Body of pancreas (tissue), 4 donors: ENCODE measurements around the gene ABCD1. TPM values are rescaled to one million over a fixed set of nuclear protein-coding genes. Genes with fewer than 3 reads are reported as not detected.
A peak's percentile ranks its signal among the peaks of the same experiment; 100 is the strongest.

Source experiments
- ATAC-seq: fragments of 150-250 bp; one replicate; pipeline ENCODE4 v1.9.1; 2016
- DNase-seq, 4 donors: peaks; one replicate each; pipeline ENCODE4 v3.0.0-alpha.2; 2019
- H3K27ac ChIP-seq, 4 donors: fragments of 200-600 bp; sonication (generic); 1 replicate in 3 of 4; 2 replicates in 1 of 4; pipeline versions ENCODE4 v1.5.1 to v1.6.1; 2016 to 2019; ENCODE audit warnings: mild to moderate bottlenecking in 1 of 4, mixed read lengths in 1 of 4, moderate library complexity in 1 of 4
- H3K27me3 ChIP-seq, 2 donors: fragments of 200-600 bp; sonication (generic); one replicate each; pipeline ENCODE4 v1.6.0; 2016; ENCODE audit warnings: mild to moderate bottlenecking in 1 of 2
- H3K36me3 ChIP-seq, 2 donors: fragments of 200-600 bp; sonication (generic); replicated peaks in 1 of 2; 2 replicates each; pipeline ENCODE4 v1.5.1; 2016; ENCODE audit warnings: low read depth in 2 of 2; ENCODE audit not compliant: insufficient read depth in 1 of 2
- H3K4me1 ChIP-seq: fragments of 200-600 bp; sonication (generic); one replicate; pipeline ENCODE4 v1.6.0; 2016
- H3K4me3 ChIP-seq, 2 donors: fragments of 200-600 bp; sonication (generic); 1 replicate in 1 of 2; 2 replicates in 1 of 2; pipeline ENCODE4 v1.5.1; 2016 to 2019
- H3K9me3 ChIP-seq, 3 donors: fragments of 200-600 bp; sonication (generic); 1 replicate in 2 of 3; 2 replicates in 1 of 3; pipeline ENCODE4 v1.5.1; 2016
- CTCF ChIP-seq, 7 experiments: fragments of 450-650 bp in 4 of 7; fragments of 200-600 bp in 3 of 7; sonication (generic) in 3 of 7; IDR thresholded peaks; one replicate each; pipeline ENCODE4 v1.5.1; 2016 to 2019; ENCODE audit warnings: antibody characterized with exemption in 7 of 7
- POLR2A ChIP-seq, 3 donors: fragments of 450-650 bp; IDR thresholded peaks; one replicate each; pipeline ENCODE4 v1.6.1; 2016; ENCODE audit warnings: antibody characterized with exemption in 3 of 3, mild to moderate bottlenecking in 2 of 3
- WGBS, 2 donors: methylation state at CpG; one replicate each; pipeline ENCODE4 v1.1.5; 2017; 5-methylcytosine and 5-hydroxymethylcytosine counted together
- intact Hi-C: fragments of 100-400 bp; cut with DNase I; formaldehyde crosslinking; loops from one replicate; pipeline ENCODE4 v1.15.1; 2023
- total RNA-seq, 2 donors: library from RNA; depleted of rRNA; stranded (reverse); fragments of >200 nt; gene quantifications; one replicate each; pipeline ENCODE4 v1.1.0, GENCODE V29; 2016

Gene ABCD1
- total RNA-seq, 2 donors from 2014 or later: 11.2 to 31.6 TPM

- Histone ChIP-seq H3K27me3 (no peaks in the 10 kb centered on the region), H3K9me3 (no peaks in the 10 kb centered on the region), H3K27ac (no peak overlapping the region), H3K4me1 (peaks cover under 1% of the 10 kb centered on the region), H3K36me3 (no peaks in the 10 kb centered on the region), H3K4me3 (no peak overlapping the region)
- WGBS, 2 donors: 70 to 80% methylated on average over 2 to 9 of the region's 25 CpGs
- TF ChIP-seq POLR2A (IDR thresholded peaks at IDR 0.05): no peak
- TF ChIP-seq CTCF (IDR thresholded peaks at IDR 0.05): no peak
- no peak for ATAC-seq
- no peak for DNase-seq
- intact Hi-C loops: loop anchor here (5.0 kb wide), 1 partner anchor 172 kb away; the partner anchor contains the start of gene RENBP
Observed at GRCh38 chrX:153769865-153770600, 45.4 kb downstream of the ABCD1 start.

- TF ChIP-seq CTCF (IDR thresholded peaks at IDR 0.05): no peak
- TF ChIP-seq POLR2A (IDR thresholded peaks at IDR 0.05): no peak
- H3K4me3 ChIP-seq: no peak overlapping the region
- no peaks in the 10 kb centered on the region for H3K9me3 ChIP-seq
- H3K36me3 ChIP-seq: no peaks in the 10 kb centered on the region
- ATAC-seq: no peak
- intact Hi-C loops: no loop called here
- no peaks in the 10 kb centered on the region for H3K4me1 ChIP-seq
- H3K27me3 ChIP-seq: no peaks in the 10 kb centered on the region
- WGBS, 2 donors: 95% methylated on average over 10 of the region's 18 CpGs; no CpG with 5 or more reads in 1 of the 2 donors
- no peak for DNase-seq
- no peak overlapping the region for H3K27ac ChIP-seq
Observed at GRCh38 chrX:153770601-153771414, 46.2 kb downstream of the ABCD1 start.

GRCh38 chrX:153771415-153772315, 47.0 kb downstream of the ABCD1 start:
- Histone ChIP-seq H3K27ac (no peak overlapping the region), H3K27me3 (no peaks in the 10 kb centered on the region), H3K4me3 (no peak overlapping the region), H3K9me3 (no peaks in the 10 kb centered on the region), H3K4me1 (no peaks in the 10 kb centered on the region), H3K36me3 (no peaks in the 10 kb centered on the region)
- DNase-seq: peak in 1 of 4 donors; percentile 3
- no peak for ATAC-seq
- TF ChIP-seq POLR2A (IDR thresholded peaks at IDR 0.05): no peak
- intact Hi-C loops: no loop called here
- 69% methylated on average over 8 of the region's 37 CpGs; no CpG with 5 or more reads in 1 of the 2 donors for WGBS, 2 donors

GRCh38 chrX:153772316-153773217, 47.9 kb downstream of the ABCD1 start:
- DNase-seq (no peak), ATAC-seq (no peak)
- Histone ChIP-seq H3K4me3 (no peak overlapping the region), H3K27ac (no peak overlapping the region), H3K36me3 (no peaks in the 10 kb centered on the region), H3K27me3 (no peaks in the 10 kb centered on the region), H3K9me3 (no peaks in the 10 kb centered on the region), H3K4me1 (no peaks in the 10 kb centered on the region)
- intact Hi-C loops: no loop called here
- 50 to 84% methylated on average over 2 to 11 of the region's 21 CpGs for WGBS, 2 donors
- TF ChIP-seq CTCF (IDR thresholded peaks at IDR 0.05): no peak
- no peak for TF ChIP-seq POLR2A (IDR thresholded peaks at IDR 0.05)
